H1 (cell line): Measurements from ENCODE around the gene YIPF2. TPM values are rescaled to one million over a fixed set of nuclear protein-coding genes. Genes with fewer than 3 reads are reported as not detected.
A peak's percentile ranks its signal among the peaks of the same experiment; 100 is the strongest.

Experiments used
- CTCF ChIA-PET: fragments of 300-600 bp; sonication (Branson Sonifier 250); formaldehyde crosslinking; loops from one replicate; lab custom pipeline; 2021; ENCODE audit not compliant: partially characterized antibody; lab: Charles Lee
- POLR2A ChIA-PET: fragments of 300-600 bp; sonication (Branson Sonifier 250); formaldehyde crosslinking; loops from one replicate; lab custom pipeline; 2021; ENCODE audit warnings: inconsistent platforms; ENCODE audit not compliant: partially characterized antibody; lab: Charles Lee
- DNase-seq, 2 experiments: peaks; one replicate each; pipeline versions ENCODE4 v3.0.0 to v3.0.0-alpha.2; 2010 to 2022; ENCODE audit warnings: low spot score in 2 of 2, low read depth in 1 of 2, mixed read lengths in 1 of 2
- FAIRE-seq: peaks from 2 replicates; lab custom pipeline; 2011; peaks lifted over from hg19 to GRCh38; lab: Jason Lieb, UNC
- H2AFZ ChIP-seq: 2 replicates; pipeline ENCODE4 v1.8.1; 2012; ENCODE audit warnings: low read length, inconsistent platforms
- H2AK5ac ChIP-seq: 2 replicates; pipeline ENCODE4 v1.6.1; 2013; ENCODE audit warnings: low read depth, low read length
- H2BK120ac ChIP-seq: replicated peaks from 2 replicates; pipeline ENCODE3; 2013; ENCODE audit warnings: low read depth, low read length, inconsistent platforms
- H2BK12ac ChIP-seq: 2 replicates; pipeline ENCODE4 v1.6.1; 2013; ENCODE audit warnings: low read depth, low read length
- H2BK15ac ChIP-seq: 2 replicates; pipeline ENCODE4 v1.6.1; 2013; ENCODE audit warnings: low read length
- H2BK20ac ChIP-seq: 2 replicates; pipeline ENCODE4 v1.6.1; 2013; ENCODE audit warnings: low read length
- H2BK5ac ChIP-seq: 2 replicates; pipeline ENCODE4 v1.6.1; 2013; ENCODE audit warnings: low read depth, low read length
- H3K14ac ChIP-seq: 2 replicates; pipeline ENCODE4 v1.6.1; 2013; ENCODE audit warnings: inconsistent platforms; ENCODE audit not compliant: insufficient read length
- H3K18ac ChIP-seq: 2 replicates; pipeline ENCODE4 v1.6.1; 2013; ENCODE audit warnings: low read length; ENCODE audit errors: extremely low read depth
- H3K23ac ChIP-seq: 2 replicates; pipeline ENCODE4 v1.6.1; 2013; ENCODE audit warnings: inconsistent platforms; ENCODE audit not compliant: insufficient read length
- H3K23me2 ChIP-seq: 2 replicates; pipeline ENCODE4 v1.6.1; 2013; ENCODE audit warnings: low read depth, low read length
- H3K27ac ChIP-seq: 2 replicates; pipeline ENCODE4 v1.6.1; 2011; ENCODE audit warnings: low read depth, low read length, inconsistent platforms
- H3K27me3 ChIP-seq, 4 experiments: replicated peaks in 1 of 4; 1 replicate in 1 of 4; 2 replicates in 3 of 4; pipeline versions ENCODE4 v1.6.1 to v1.8.1; 2011 to 2013; ENCODE audit warnings: low read length in 3 of 4, mild to moderate bottlenecking in 3 of 4, inconsistent platforms in 2 of 4, mixed read lengths in 2 of 4, moderate library complexity in 1 of 4; ENCODE audit not compliant: control insufficient read depth in 3 of 4, insufficient read depth in 3 of 4; ENCODE audit errors: extremely low read depth in 1 of 4
- H3K36me3 ChIP-seq, 4 experiments: 2 replicates each; pipeline versions ENCODE4 v1.6.1 to v1.8.1; 2011 to 2013; ENCODE audit warnings: mild to moderate bottlenecking in 4 of 4, low read length in 3 of 4, moderate library complexity in 2 of 4, control low read depth in 1 of 4, inconsistent platforms in 1 of 4; ENCODE audit not compliant: insufficient read depth in 4 of 4, control insufficient read depth in 2 of 4
- H3K4ac ChIP-seq: replicated peaks from 2 replicates; pipeline ENCODE3; 2013; ENCODE audit warnings: low read length, low read depth, mixed read lengths, inconsistent platforms; ENCODE audit not compliant: insufficient read length
- H3K4me1 ChIP-seq, 4 experiments: replicated peaks in 1 of 4; 1 replicate in 1 of 4; 2 replicates in 3 of 4; pipeline versions ENCODE4 v1.6.1 to v1.8.1; 2011 to 2013; ENCODE audit warnings: low read length in 3 of 4, inconsistent platforms in 2 of 4, mixed read lengths in 1 of 4; ENCODE audit not compliant: insufficient read depth in 4 of 4, control insufficient read depth in 3 of 4
- H3K4me2 ChIP-seq, 2 experiments: 2 replicates each; pipeline versions ENCODE4 v1.6.1 to v1.8.1; 2011 to 2013; ENCODE audit warnings: low read depth in 2 of 2, low read length in 2 of 2, control low read depth in 1 of 2, inconsistent platforms in 1 of 2, mild to moderate bottlenecking in 1 of 2; ENCODE audit not compliant: insufficient read depth in 1 of 2
- H3K4me3 ChIP-seq, 4 experiments: fragments of 200-600, 300-600 bp in 1 of 4; sonication (generic), shearing (Covaris generic), sonication (Bioruptor Twin) in 1 of 4; 2 replicates each; pipeline versions ENCODE4 v1.5.1 to v1.8.1; 2011 to 2016; ENCODE audit warnings: low read length in 4 of 4, low read depth in 3 of 4, control low read depth in 2 of 4, inconsistent platforms in 2 of 4, mild to moderate bottlenecking in 2 of 4, mixed read lengths in 1 of 4, moderate library complexity in 1 of 4; ENCODE audit not compliant: insufficient read depth in 2 of 4; ENCODE audit errors: extremely low read depth in 1 of 4
- H3K56ac ChIP-seq: replicated peaks from 2 replicates; pipeline ENCODE3; 2013; ENCODE audit warnings: low read depth, mild to moderate bottlenecking, mixed read lengths, low read length, inconsistent platforms; ENCODE audit not compliant: insufficient read length
- H3K79me1 ChIP-seq: 2 replicates; pipeline ENCODE4 v1.6.1; 2013; ENCODE audit warnings: low read depth, low read length, control low read depth
- H3K79me2 ChIP-seq, 2 experiments: 2 replicates each; pipeline versions ENCODE4 v1.6.1 to v1.8.1; 2012 to 2013; ENCODE audit warnings: low read length in 2 of 2, mild to moderate bottlenecking in 2 of 2, inconsistent platforms in 1 of 2; ENCODE audit not compliant: insufficient read depth in 2 of 2, control insufficient read depth in 1 of 2
- H3K9ac ChIP-seq, 4 experiments: replicated peaks in 1 of 4; 1 replicate in 1 of 4; 2 replicates in 3 of 4; pipeline versions ENCODE4 v1.6.1 to v1.8.1; 2011 to 2013; ENCODE audit warnings: low read depth in 3 of 4, low read length in 3 of 4, control low read depth in 2 of 4, mild to moderate bottlenecking in 2 of 4, moderate library complexity in 2 of 4, inconsistent platforms in 1 of 4; ENCODE audit errors: extremely low read depth in 1 of 4
- H3K9me3 ChIP-seq, 2 experiments: 2 replicates each; pipeline versions ENCODE4 v1.6.1 to v1.8.1; 2012 to 2013; ENCODE audit warnings: mild to moderate bottlenecking in 2 of 2, moderate library complexity in 2 of 2, control low read depth in 1 of 2, inconsistent platforms in 1 of 2, low read depth in 1 of 2, low read length in 1 of 2, mixed read lengths in 1 of 2; ENCODE audit not compliant: insufficient read depth in 2 of 2
- H4K20me1 ChIP-seq, 2 experiments: replicated peaks in 1 of 2; 2 replicates each; pipeline versions ENCODE3 to v1.8.1; 2011 to 2013; ENCODE audit warnings: inconsistent platforms in 2 of 2, low read length in 2 of 2, mild to moderate bottlenecking in 1 of 2; ENCODE audit not compliant: insufficient read depth in 2 of 2, control insufficient read depth in 1 of 2
- H4K5ac ChIP-seq: 2 replicates; pipeline ENCODE4 v1.6.1; 2013; ENCODE audit warnings: low read length, low read depth, mixed read lengths, inconsistent platforms; ENCODE audit not compliant: insufficient read length
- H4K8ac ChIP-seq: 2 replicates; pipeline ENCODE4 v1.8.0; 2013; ENCODE audit warnings: mild to moderate bottlenecking, moderate library complexity, low read length, inconsistent platforms; ENCODE audit not compliant: insufficient read depth; ENCODE audit errors: extremely low read depth
- H4K91ac ChIP-seq: replicated peaks from 2 replicates; pipeline ENCODE3; 2013; ENCODE audit warnings: low read length, mixed read lengths, inconsistent platforms; ENCODE audit not compliant: insufficient read length
- ATF3 ChIP-seq: IDR thresholded peaks from 2 replicates; pipeline ENCODE4 v1.6.1; 2011; ENCODE audit warnings: low read depth, mild to moderate bottlenecking, low read length; ENCODE audit not compliant: insufficient read depth
- E2F6 ChIP-seq: IDR thresholded peaks from 2 replicates; pipeline ENCODE4 v1.6.1; 2012; ENCODE audit warnings: inconsistent platforms
- MAX ChIP-seq: IDR thresholded peaks from 2 replicates; pipeline ENCODE4 v1.6.1; 2012; ENCODE audit warnings: inconsistent platforms
- NANOG ChIP-seq: IDR thresholded peaks from 2 replicates; pipeline ENCODE4 v1.6.1; 2011; ENCODE audit warnings: low read length, low read depth, mild to moderate bottlenecking, inconsistent platforms; ENCODE audit not compliant: insufficient read depth, poor library complexity, severe bottlenecking
- RFX5 ChIP-seq: IDR thresholded peaks from 2 replicates; pipeline ENCODE4 v1.6.1; 2011; ENCODE audit warnings: low read depth, low read length, improper control_type of control experiment, borderline replicate concordance
- SIN3A ChIP-seq, 2 experiments: IDR thresholded peaks in 1 of 2; conservative IDR thresholded peaks in 1 of 2; 2 replicates each; pipeline ENCODE4 v1.6.1; 2011 to 2012; ENCODE audit warnings: low read length in 2 of 2, improper control_type of control experiment in 1 of 2, low read depth in 1 of 2, mild to moderate bottlenecking in 1 of 2
- TCF12 ChIP-seq: IDR thresholded peaks from 2 replicates; pipeline ENCODE4 v1.6.1; 2011; ENCODE audit warnings: low read depth, mild to moderate bottlenecking, low read length
- USF2 ChIP-seq: IDR thresholded peaks from 2 replicates; pipeline ENCODE4 v1.6.1; 2011; ENCODE audit warnings: low read length, improper control_type of control experiment
- WGBS, 2 experiments: shearing (Covaris generic) in 1 of 2; methylation state at CpG; one replicate each; pipeline versions ENCODE4 v1.1.6 to v1.1.7; 2013 to 2015; ENCODE audit warnings: low lambda C conversion rate in 2 of 2, mixed read lengths in 2 of 2, inconsistent platforms in 1 of 2, low coverage in 1 of 2, missing lambda C conversion rate in 1 of 2; ENCODE audit not compliant: insufficient replicate concordance in 2 of 2, insufficient coverage in 1 of 2, insufficient read length in 1 of 2; ENCODE audit errors: extremely low coverage in 1 of 2, missing lambda C conversion rate in 1 of 2; 5-methylcytosine and 5-hydroxymethylcytosine counted together
- polyA plus RNA-seq, 7 experiments: library from polyadenylated mRNA; depleted of rRNA in 3 of 7; stranded (reverse) in 5 of 7; unstranded in 2 of 7; fragments of >200 nt in 5 of 7; fragments of 200-250 nt in 2 of 7; gene quantifications; 1 replicate in 5 of 7; 2 replicates in 1 of 7; 4 replicates in 1 of 7; pipeline versions ENCODE4 v1.2.1 to v1.2.3, GENCODE V29; 2011 to 2013; ENCODE audit warnings: missing spikeins in 2 of 7, mixed read lengths in 2 of 7
- total RNA-seq: library from RNA; stranded (reverse); fragmentation: NEBNext Ultra II Directional; extraction: Animal tissue kit (Norgen Biotek cat#: 25700); gene quantifications from 2 replicates; pipeline ENCODE4 v1.2.1, GENCODE V29; 2021

Gene YIPF2
- total and polyA plus RNA-seq, 2 of the 8 experiments (the other 6 are each of a cell fraction or from before 2014, with no cell fraction given) = 48.3 to 112 TPM

GRCh38 chr19:10888421-10888866 lies 40.0 kb downstream of the YIPF2 start:
- H3K27me3 ChIP-seq = no peaks in the 10 kb centered on the region
- H4K8ac ChIP-seq = peak overlapping the region; percentile 46
- 16% methylated on average over 13 of the region's 13 CpGs; no CpG with 5 or more reads in 1 of the 2 experiments for WGBS, 2 experiments
- no peak overlapping the region for H2BK15ac ChIP-seq
- H3K4me3 ChIP-seq = peak overlapping the region in 1 of 4 experiments; percentile 37; a peak in 2 of 8 replicates
- peaks cover 0 to 71% of the 10 kb centered on the region in 2 experiments; a peak in 2 of 4 replicates for H3K79me2 ChIP-seq
- H3K79me1 ChIP-seq = peaks cover 25% of the 10 kb centered on the region
- H3K27ac ChIP-seq = peak overlapping the region; percentile 73; the same call in 1 of the 2 replicates
- DNase-seq = peak in 1 of 2 experiments; percentile 53
- peak overlapping the region; percentile 97 for H4K91ac ChIP-seq
- no peaks in the 10 kb centered on the region for H3K23me2 ChIP-seq
- peak overlapping the region; percentile 56 to 61 for H3K4me2 ChIP-seq
- FAIRE-seq = peak; percentile 13
- H2BK20ac ChIP-seq = 0 out of 2 replicates have a peak overlapping the region, but pooled peaks have one; percentile 75
- H3K9me3 ChIP-seq = no peaks in the 10 kb centered on the region
- H3K56ac ChIP-seq = no peak overlapping the region
- peak overlapping the region; percentile 97; the same call in 1 of the 2 replicates for H2AK5ac ChIP-seq
- peak overlapping the region; percentile 36 for H2BK120ac ChIP-seq
- H2BK5ac ChIP-seq = peak overlapping the region; percentile 95; the same call in 1 of the 2 replicates
- H3K9ac ChIP-seq = peak overlapping the region in 3 of 4 experiments; percentile 16 to 38 (median 38); a peak in 2 of 7 replicates
- H3K23ac ChIP-seq = no peak overlapping the region
- ChIA-PET CTCF (interaction anchor here (0.6 to 11.7 kb wide), 19 partner anchors 9 to 176 kb away, joined by 3 to 103 read pairs (median 3); partner anchors contain the start of genes CARM1 and TMED1), POLR2A (interaction anchor here (0.6 to 6.8 kb wide), 14 partner anchors 9 to 175 kb away, joined by 3 to 72 read pairs (median 5); partner anchors contain the start of genes CARM1 and TMED1)
- H3K4me1 ChIP-seq = peaks cover 22 to 51% (median 41%) of the 10 kb centered on the region in 4 experiments
- no peak overlapping the region for H2AFZ ChIP-seq
- no peak overlapping the region for H3K14ac ChIP-seq
- H3K36me3 ChIP-seq = no peaks in the 10 kb centered on the region
- H3K4ac ChIP-seq = no peak overlapping the region
- 0 out of 2 replicates have a peak overlapping the region, but pooled peaks have one; percentile 90 for H2BK12ac ChIP-seq
- H4K20me1 ChIP-seq = peaks cover 0 to 12% of the 10 kb centered on the region in 2 experiments
- H3K18ac ChIP-seq = peak overlapping the region; percentile 93
- peak overlapping the region; percentile 70 for H4K5ac ChIP-seq
- TF ChIP-seq ATF3 = no peak
- TF ChIP-seq TCF12 = peak; percentile 78; the same call in 1 of the 2 replicates
- TF ChIP-seq MAX = peak; percentile 70
- no peak for TF ChIP-seq RFX5
- peak; percentile 23 for TF ChIP-seq NANOG
- TF ChIP-seq SIN3A (conservative IDR thresholded peaks at IDR 0.05 in 1 of 2, IDR thresholded peaks at IDR 0.05 in 1 of 2; ENCODE audit: low read depth in 1 of 2, low read length in 2 of 2) = 0 out of 4 replicates have a peak, but pooled peaks of 1 of the 2 experiments have one; percentile 50
- peak; percentile 72 for TF ChIP-seq E2F6
- no peak for TF ChIP-seq USF2
